HEK293 (cell line): ENCODE measurements around the gene SRRM4.

Experiments used
- CTCF ChIA-PET: fragments of 350-600 bp; formaldehyde crosslinking; extraction: SDS; loops from one replicate; lab custom pipeline; 2021; ENCODE audit warnings: antibody characterized with exemption; lab: Yijun Ruan, JAX
- POLR2A ChIA-PET: fragments of 300-600 bp; formaldehyde crosslinking; extraction: SDS; loops from one replicate; lab custom pipeline; 2020; ENCODE audit warnings: antibody characterized with exemption, inconsistent platforms; lab: Yijun Ruan, JAX
- H3K27ac ChIP-seq: fragments of 200-500 bp; sonication (Bioruptor generic); 2 replicates; pipeline ENCODE4 v1.5.1; 2014; ENCODE audit warnings: low read depth, low read length, control low read depth, inconsistent platforms; ENCODE audit errors: extremely low read depth
- H3K36me3 ChIP-seq, 2 experiments: fragments of 200-500 bp in 1 of 2; sonication (Bioruptor generic) in 1 of 2; 1 replicate in 1 of 2; 2 replicates in 1 of 2; pipeline ENCODE4 v1.5.1; 2014 to 2017; ENCODE audit warnings: inconsistent platforms in 2 of 2, low read length in 2 of 2; ENCODE audit not compliant: control insufficient read depth in 2 of 2, insufficient read depth in 1 of 2
- H3K4me1 ChIP-seq: fragments of 200-500 bp; sonication (Bioruptor generic); 2 replicates; pipeline ENCODE4 v1.5.1; 2014; ENCODE audit warnings: mild to moderate bottlenecking, low read length, inconsistent platforms; ENCODE audit not compliant: control insufficient read depth, insufficient read depth
- H3K4me3 ChIP-seq: 2 replicates; pipeline ENCODE4 v1.5.1; 2011; ENCODE audit warnings: low read depth, mild to moderate bottlenecking, control low read depth, low read length, moderate library complexity
- H3K9me3 ChIP-seq: fragments of 200-500 bp; sonication (Bioruptor generic); 2 replicates; pipeline ENCODE4 v1.5.1; 2014; ENCODE audit warnings: low read depth, low read length, inconsistent platforms; ENCODE audit not compliant: control insufficient read depth, insufficient read depth
- GLI4 ChIP-seq: fragments of 450-650 bp; formaldehyde crosslinking; IDR thresholded peaks from 2 replicates; pipeline ENCODE4 v1.5.1; 2016; ENCODE audit warnings: missing biosample characterization, missing genetic modification characterization
- HOXA7 ChIP-seq: sonication (generic); formaldehyde crosslinking; IDR thresholded peaks from 2 replicates; pipeline ENCODE4 v1.8.1; 2022; ENCODE audit warnings: missing genetic modification reagents, borderline replicate concordance
- REPIN1 ChIP-seq: fragments of 450-650 bp; formaldehyde crosslinking; IDR thresholded peaks from 2 replicates; pipeline ENCODE4 v1.5.1; 2017; ENCODE audit warnings: missing biosample characterization, missing genetic modification characterization, low read depth
- SCRT2 ChIP-seq: fragments of 450-650 bp; formaldehyde crosslinking; IDR thresholded peaks from 2 replicates; pipeline ENCODE4 v1.5.1; 2016; ENCODE audit warnings: missing biosample characterization, missing genetic modification characterization
- ZFHX2 ChIP-seq: fragments of 450-650 bp; formaldehyde crosslinking; conservative IDR thresholded peaks from 2 replicates; pipeline ENCODE4 v1.5.1; 2016; ENCODE audit warnings: missing biosample characterization, missing genetic modification characterization
- ZFP3 ChIP-seq: fragments of 450-650 bp; formaldehyde crosslinking; IDR thresholded peaks from 2 replicates; pipeline ENCODE4 v1.5.1; 2016; ENCODE audit warnings: low read depth, missing biosample characterization, missing genetic modification characterization
- ZNF169 ChIP-seq: fragments of 450-650 bp; formaldehyde crosslinking; IDR thresholded peaks from 2 replicates; pipeline ENCODE4 v1.5.1; 2016; ENCODE audit warnings: missing biosample characterization, missing genetic modification characterization
- ZNF280C ChIP-seq: fragments of 450-650 bp; formaldehyde crosslinking; IDR thresholded peaks from 2 replicates; pipeline ENCODE4 v1.5.1; 2016; ENCODE audit warnings: missing biosample characterization, missing genetic modification characterization
- ZNF391 ChIP-seq: fragments of 450-650 bp; formaldehyde crosslinking; IDR thresholded peaks from 2 replicates; pipeline ENCODE4 v1.5.1; 2016; ENCODE audit warnings: low read depth, missing biosample characterization, missing genetic modification characterization, borderline replicate concordance
- ZNF449 ChIP-seq: fragments of 450-650 bp; formaldehyde crosslinking; IDR thresholded peaks from 2 replicates; pipeline ENCODE4 v1.5.1; 2017; ENCODE audit warnings: missing biosample characterization, mild to moderate bottlenecking, missing genetic modification characterization, moderate library complexity
- ZNF48 ChIP-seq: fragments of 450-650 bp; formaldehyde crosslinking; IDR thresholded peaks from 2 replicates; pipeline ENCODE4 v1.5.1; 2016; ENCODE audit warnings: missing biosample characterization, missing genetic modification characterization
- ZNF529 ChIP-seq: fragments of 450-650 bp; formaldehyde crosslinking; IDR thresholded peaks from 2 replicates; pipeline ENCODE4 v1.5.1; 2017; ENCODE audit warnings: missing genetic modification characterization, missing biosample characterization; ENCODE audit not compliant: insufficient replicate concordance
- ZNF621 ChIP-seq: fragments of 450-650 bp; formaldehyde crosslinking; IDR thresholded peaks from 2 replicates; pipeline ENCODE4 v1.5.1; 2017; ENCODE audit warnings: missing biosample characterization, missing genetic modification characterization
- ZNF626 ChIP-seq: fragments of 450-650 bp; sonication (Bioruptor Pico); formaldehyde crosslinking; IDR thresholded peaks from 2 replicates; pipeline ENCODE4 v1.5.1; 2018; ENCODE audit warnings: missing biosample characterization, missing genetic modification characterization, inconsistent platforms
- ZNF792 ChIP-seq: fragments of 450-650 bp; formaldehyde crosslinking; IDR thresholded peaks from 2 replicates; pipeline ENCODE4 v1.5.1; 2016; ENCODE audit warnings: missing biosample characterization, missing genetic modification characterization
- ZNF830 ChIP-seq: fragments of 450-650 bp; IDR thresholded peaks from 2 replicates; pipeline ENCODE4 v1.5.0; 2018; ENCODE audit warnings: missing biosample characterization, missing genetic modification characterization, low read depth, mild to moderate bottlenecking, moderate library complexity
- ZNF837 ChIP-seq: fragments of 450-650 bp; formaldehyde crosslinking; IDR thresholded peaks from 2 replicates; pipeline ENCODE4 v1.5.1; 2016; ENCODE audit warnings: missing biosample characterization, missing genetic modification characterization
- ZSCAN30 ChIP-seq: fragments of 450-650 bp; IDR thresholded peaks from 2 replicates; pipeline ENCODE4 v1.5.1; 2018; ENCODE audit warnings: missing biosample characterization, mild to moderate bottlenecking, missing genetic modification characterization, moderate library complexity

SRRM4 gene

DNA sequence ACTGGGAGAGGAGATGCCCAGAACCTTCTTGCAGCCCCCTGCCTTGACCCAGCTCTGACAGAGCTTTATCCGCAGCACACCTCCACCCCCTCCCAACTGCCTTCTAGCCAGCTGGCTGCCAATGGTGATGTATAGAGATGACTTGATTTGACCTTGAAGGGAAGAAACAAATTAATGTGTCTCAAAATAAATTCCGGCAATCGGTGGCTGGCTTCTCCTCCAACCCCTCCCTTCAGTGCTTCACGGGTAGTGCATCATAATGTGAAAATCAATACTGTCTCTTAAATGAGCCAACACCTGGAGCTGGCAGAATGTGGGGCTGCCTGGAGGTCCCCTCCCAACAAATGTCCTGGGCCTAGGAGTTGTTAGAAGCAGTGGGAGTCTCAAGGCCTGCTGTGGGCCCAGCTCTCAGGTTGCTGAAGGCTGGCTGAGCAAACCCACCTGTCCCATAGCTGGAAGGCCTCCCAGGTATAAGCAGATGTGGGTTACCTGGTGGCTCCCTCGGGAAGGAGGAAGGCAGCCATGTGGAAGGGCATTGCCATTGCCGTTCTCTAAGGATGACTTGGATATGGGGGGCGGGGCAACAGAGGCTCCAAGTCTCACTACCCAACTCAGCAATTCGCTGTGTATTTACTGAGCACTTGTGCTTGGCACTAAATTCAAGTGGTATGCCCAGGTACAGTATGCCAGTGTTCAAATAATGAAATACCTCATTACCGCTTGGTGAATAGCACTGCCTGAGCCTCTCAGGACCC, 220.6 kb downstream of the SRRM4 start (continued):
- TF ChIP-seq ZNF280C (tag by site-specific recombination) (no peak), ZNF449 (tag by site-specific recombination) (no peak), REPIN1 (tag by site-specific recombination) (no peak), ZNF391 (no peak), ZSCAN30 (no peak), ZNF626 (tag by site-specific recombination) (no peak)
- TF ChIP-seq, all 188 proteins: peak for 0

- TF ChIP-seq ZNF792 (tag by site-specific recombination) (no peak), SCRT2 (tag by site-specific recombination) (no peak), ZNF48 (no peak)
- TF ChIP-seq, all 188 proteins: peak for 0
- ChIA-PET CTCF (no interaction called here), POLR2A (no interaction called here)
- H3K27ac ChIP-seq, result no peak overlapping the region
- H3K4me1 ChIP-seq, result no peaks in the 10 kb centered on the region
- H3K4me3 ChIP-seq, result no peak overlapping the region
- no peaks in the 10 kb centered on the region for H3K36me3 ChIP-seq
- H3K9me3 ChIP-seq, result no peaks in the 10 kb centered on the region
Measured at GRCh38 chr12:119202544-119202943, 221.2 kb downstream of the SRRM4 start.

DNA sequence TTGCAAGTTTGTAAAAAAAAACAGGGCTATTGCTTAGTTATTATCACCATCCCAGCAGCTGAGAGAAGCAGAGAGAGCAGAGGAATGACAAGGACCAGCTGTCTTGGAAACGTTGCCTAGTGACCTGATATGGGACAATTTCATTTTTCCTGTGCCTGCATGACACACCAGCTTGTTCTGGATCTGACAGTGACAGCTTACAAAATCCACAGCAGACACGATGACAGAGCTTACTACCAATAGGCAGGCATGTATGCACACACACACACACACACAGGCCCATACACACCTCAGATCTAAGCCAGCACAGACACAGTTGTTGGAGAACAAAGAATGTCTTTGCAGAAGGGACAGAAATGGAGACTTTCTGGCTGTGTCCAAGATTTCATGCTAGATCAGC, 222.8 kb downstream of the SRRM4 start:
- no peak overlapping the region for H3K27ac ChIP-seq
- CTCF ChIA-PET, result interaction anchor here (0.7 to 0.9 kb wide), 3 partner anchors 8 to 225 kb away, joined by 3 read pairs; no protein-coding TSS in a partner anchor
- no peaks in the 10 kb centered on the region for H3K4me1 ChIP-seq
- H3K36me3 ChIP-seq, result no peaks in the 10 kb centered on the region
- no peak for TF ChIP-seq ZNF830 (tag by site-specific recombination)
- no peak for TF ChIP-seq ZNF621 (tag by site-specific recombination)
- TF ChIP-seq ZNF529 (tag by site-specific recombination), result no peak
- no peak for TF ChIP-seq GLI4
- TF ChIP-seq ZNF169, result no peak
- TF ChIP-seq ZFHX2 (tag by site-specific recombination), result no peak
- no peak for TF ChIP-seq HOXA7 (CRISPR knock-in tag)
- no peak for TF ChIP-seq ZNF837 (tag by site-specific recombination)
- TF ChIP-seq ZFP3 (tag by site-specific recombination), result no peak
- TF ChIP-seq, all 188 proteins: peak for 0
- no peak overlapping the region for H3K4me3 ChIP-seq
- POLR2A ChIA-PET, result no interaction called here
- no peaks in the 10 kb centered on the region for H3K9me3 ChIP-seq
